Type B pancreatic cell (in vitro differentiated cells): Measurements from ENCODE around the gene LGR5. TPM values are rescaled to one million over a fixed set of nuclear protein-coding genes. Genes with fewer than 3 reads are reported as not detected.

Experiments used
- DNase-seq: peaks from one replicate; pipeline ENCODE4 v3.0.0; 2021; ENCODE audit warnings: mixed read lengths; ENCODE audit not compliant: unreplicated experiment; ENCODE audit errors: extremely low spot score
- H3K27ac Mint-ChIP-seq: 2 replicates; pipeline ENCODE4 v1.8.0; 2021; ENCODE audit warnings: mild to moderate bottlenecking, mixed read lengths
- H3K27me3 Mint-ChIP-seq: 2 replicates; pipeline ENCODE4 v1.8.0; 2021; ENCODE audit warnings: mixed read lengths
- H3K36me3 Mint-ChIP-seq: 2 replicates; pipeline ENCODE4 v1.8.0; 2021; ENCODE audit warnings: mixed read lengths
- H3K4me1 Mint-ChIP-seq: one replicate; pipeline ENCODE4 v1.8.0; 2021; ENCODE audit warnings: mixed read lengths; ENCODE audit not compliant: unreplicated experiment
- H3K4me3 Mint-ChIP-seq: 2 replicates; pipeline ENCODE4 v1.8.0; 2021; ENCODE audit warnings: mild to moderate bottlenecking, mixed read lengths
- H3K9me3 Mint-ChIP-seq: 2 replicates; pipeline ENCODE4 v1.8.0; 2021; ENCODE audit warnings: mixed read lengths
- CTCF ChIP-seq: fragments of 200-600 bp; sonication (generic); conservative IDR thresholded peaks from 2 replicates; pipeline ENCODE4 v1.5.0; 2021; ENCODE audit warnings: antibody characterized with exemption, mild to moderate bottlenecking
- total RNA-seq: library from RNA; stranded (reverse); gene quantifications from 2 replicates; pipeline ENCODE4 v1.2.1, GENCODE V29; 2021; ENCODE audit warnings: low replicate concordance

Gene LGR5
- total RNA-seq, 1 donor from 2014 or later, result 7.9 TPM

- Mint-ChIP-seq H3K27ac (no peak overlapping the region), H3K4me3 (no peak overlapping the region), H3K4me1 (no peaks in the 10 kb centered on the region), H3K9me3 (no peaks in the 10 kb centered on the region), H3K27me3 (peaks cover 7% of the 10 kb centered on the region), H3K36me3 (no peaks in the 10 kb centered on the region)
- TF ChIP-seq CTCF, result no peak
- no peak for DNase-seq
Measured at GRCh38 chr12:71536939-71537622, 97.5 kb downstream of the LGR5 start.

GRCh38 chr12:71538807-71539206 lies 99.2 kb downstream of the LGR5 start:
- Mint-ChIP-seq H3K4me3 (no peak overlapping the region), H3K27me3 (peaks cover 7% of the 10 kb centered on the region), H3K9me3 (no peaks in the 10 kb centered on the region), H3K36me3 (no peaks in the 10 kb centered on the region), H3K4me1 (no peaks in the 10 kb centered on the region), H3K27ac (no peak overlapping the region)
- TF ChIP-seq CTCF, result no peak
- DNase-seq, result no peak

GRCh38 chr12:71541583-71541982 lies 102.0 kb downstream of the LGR5 start:
- Mint-ChIP-seq H3K4me3 (no peak overlapping the region), H3K27ac (no peak overlapping the region), H3K36me3 (no peaks in the 10 kb centered on the region), H3K4me1 (no peaks in the 10 kb centered on the region), H3K27me3 (peaks cover 7% of the 10 kb centered on the region), H3K9me3 (no peaks in the 10 kb centered on the region)
- no peak for TF ChIP-seq CTCF
- no peak for DNase-seq

GRCh38 chr12:71546322-71546861 lies 106.8 kb downstream of the LGR5 start:
- no peak overlapping the region for H3K27ac Mint-ChIP-seq
- H3K4me3 Mint-ChIP-seq, result no peak overlapping the region
- DNase-seq, result no peak
- no peaks in the 10 kb centered on the region for H3K36me3 Mint-ChIP-seq
- TF ChIP-seq CTCF, result no peak
- no peaks in the 10 kb centered on the region for H3K27me3 Mint-ChIP-seq
- peaks cover 5% of the 10 kb centered on the region for H3K4me1 Mint-ChIP-seq
- no peaks in the 10 kb centered on the region for H3K9me3 Mint-ChIP-seq

GRCh38 chr12:71548893-71549292 lies 109.3 kb downstream of the LGR5 start:
- H3K4me1 Mint-ChIP-seq, result peaks cover 6% of the 10 kb centered on the region

More at GRCh38 chr12:71548893-71549292, 109.3 kb downstream of the LGR5 start:
- Mint-ChIP-seq H3K9me3 (no peaks in the 10 kb centered on the region), H3K4me3 (no peak overlapping the region), H3K36me3 (no peaks in the 10 kb centered on the region), H3K27ac (no peak overlapping the region), H3K27me3 (no peaks in the 10 kb centered on the region)
- no peak for DNase-seq
- TF ChIP-seq CTCF, result no peak
